AG04450 (cell line): Measurements from ENCODE around the gene MARK2. TPM values are rescaled to one million over a fixed set of nuclear protein-coding genes. Genes with fewer than 3 reads are reported as not detected.

Experiments
- CTCF ChIA-PET: fragments of 300-600, 350-600 bp; formaldehyde crosslinking; extraction: SDS; loops from one replicate; lab custom pipeline; 2022; ENCODE audit warnings: antibody characterized with exemption, inconsistent platforms; lab: Charles Lee
- POLR2A ChIA-PET: fragments of 350-600 bp; formaldehyde crosslinking; extraction: SDS; loops from one replicate; lab custom pipeline; 2021; ENCODE audit warnings: antibody characterized with exemption, inconsistent platforms; lab: Yijun Ruan, JAX
- DNase-seq: peaks from one replicate; pipeline ENCODE4 v3.0.0-alpha.2; 2011; ENCODE audit warnings: low read depth, low spot score
- H3K27ac ChIP-seq: one replicate; pipeline ENCODE4 v1.5.1; 2012; ENCODE audit warnings: low read depth, low read length, control low read depth
- H3K27me3 ChIP-seq: one replicate; pipeline ENCODE4 v1.6.0; 2012; ENCODE audit warnings: low read length; ENCODE audit not compliant: control insufficient read depth, insufficient read depth
- H3K4me3 ChIP-seq: 2 replicates; pipeline ENCODE4 v1.5.1; 2011; ENCODE audit warnings: mild to moderate bottlenecking, low read depth, low read length, control low read depth
- H3K9me3 ChIP-seq: 2 replicates; pipeline ENCODE4 v1.5.1; 2012; ENCODE audit warnings: low read length; ENCODE audit not compliant: control insufficient read depth, insufficient read depth
- CTCF ChIP-seq: IDR thresholded peaks from 2 replicates; pipeline ENCODE4 v1.5.1; 2011; ENCODE audit warnings: low read depth, low read length, control low read depth, inconsistent platforms
- polyA plus RNA-seq: library from polyadenylated mRNA; depleted of rRNA; stranded (reverse); fragments of >200 nt; gene quantifications from 2 replicates; pipeline ENCODE4 v1.2.3, GENCODE V29; 2011

Gene MARK2
- polyA plus RNA-seq, 1 experiment, result 16.5 TPM

DNA sequence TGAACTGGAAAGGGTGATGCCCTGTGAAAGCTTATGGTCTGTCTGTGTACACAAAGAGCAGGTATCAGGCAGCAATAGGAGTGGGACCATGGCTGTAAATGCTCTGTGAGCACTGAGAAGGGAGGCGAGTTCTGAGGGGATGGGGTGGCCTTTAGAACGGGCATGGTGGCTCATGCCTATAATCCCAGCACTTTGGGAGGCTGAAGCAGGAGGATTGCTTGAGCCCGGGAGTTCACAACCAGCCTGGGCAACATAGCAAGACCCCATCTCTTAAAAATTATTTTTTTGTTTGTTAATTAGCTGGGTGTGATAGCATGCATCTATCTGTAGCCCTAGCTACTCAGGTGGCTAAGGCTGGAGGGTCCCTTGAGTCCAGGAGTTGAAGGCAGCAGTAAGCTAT lies 22.2 kb upstream of the MARK2 start:
- no peak for DNase-seq
- H3K27ac ChIP-seq, result no peak overlapping the region
- TF ChIP-seq CTCF, result no peak
- no peak overlapping the region for H3K4me3 ChIP-seq
- no peaks in the 10 kb centered on the region; the same call in 1 of the 2 replicates for H3K9me3 ChIP-seq
- CTCF ChIA-PET, result interaction anchor here (2.8 kb wide), 1 partner anchor 20 kb away, joined by 17 read pairs; no protein-coding TSS in a partner anchor
- no peaks in the 10 kb centered on the region for H3K27me3 ChIP-seq
- POLR2A ChIA-PET, result no interaction called here

GRCh38 chr11:63817758-63818498 lies 21.0 kb upstream of the MARK2 start:
- Histone ChIP-seq H3K9me3 (no peaks in the 10 kb centered on the region; the same call in 1 of the 2 replicates), H3K27ac (no peak overlapping the region), H3K27me3 (no peaks in the 10 kb centered on the region), H3K4me3 (no peak overlapping the region)
- DNase-seq, result no peak
- TF ChIP-seq CTCF, result no peak
- ChIA-PET POLR2A (no interaction called here), CTCF (interaction anchor here (2.8 kb wide), 1 partner anchor 19 kb away, joined by 17 read pairs; no protein-coding TSS in a partner anchor)

GRCh38 chr11:63818609-63819008 lies 20.3 kb upstream of the MARK2 start:
- no peak for DNase-seq
- no peaks in the 10 kb centered on the region for H3K9me3 ChIP-seq
- no peak overlapping the region for H3K27ac ChIP-seq
- ChIA-PET POLR2A (no interaction called here), CTCF (interaction anchor here (2.8 kb wide), 1 partner anchor 18 kb away, joined by 17 read pairs; no protein-coding TSS in a partner anchor)
- H3K4me3 ChIP-seq, result no peak overlapping the region
- H3K27me3 ChIP-seq, result no peaks in the 10 kb centered on the region
- no peak for TF ChIP-seq CTCF

- no peak for TF ChIP-seq CTCF
- no peaks in the 10 kb centered on the region for H3K27me3 ChIP-seq
- ChIA-PET CTCF (interaction anchor here (0.6 to 1.9 kb wide), 3 partner anchors 16 to 131 kb away, joined by 3 to 11 read pairs (median 6); no protein-coding TSS in a partner anchor), POLR2A (no interaction called here)
- H3K9me3 ChIP-seq, result no peaks in the 10 kb centered on the region
- H3K4me3 ChIP-seq, result no peak overlapping the region
- no peak overlapping the region for H3K27ac ChIP-seq
- DNase-seq, result no peak
Observed at GRCh38 chr11:63821411-63821810, 17.5 kb upstream of the MARK2 start.

- DNase-seq, result no peak
- H3K27me3 ChIP-seq, result no peaks in the 10 kb centered on the region
- no peak overlapping the region for H3K4me3 ChIP-seq
- no peaks in the 10 kb centered on the region for H3K9me3 ChIP-seq
- no peak overlapping the region for H3K27ac ChIP-seq
- ChIA-PET CTCF (interaction anchor here (0.9 to 2.8 kb wide), 2 partner anchors 9 to 11 kb away, joined by 3 to 10 read pairs; no protein-coding TSS in a partner anchor), POLR2A (no interaction called here)
- no peak for TF ChIP-seq CTCF
Observed at GRCh38 chr11:63826471-63827190, 12.3 kb upstream of the MARK2 start.
